HFFc6 (cell line): ENCODE data around the gene HHAT. TPM values are rescaled to one million over a fixed set of nuclear protein-coding genes. Genes with fewer than 3 reads are reported as not detected.

Experiments used
- DNase-seq: peaks from one replicate; pipeline ENCODE4 v3.0.0-alpha.2; 2018
- H3K27ac Mint-ChIP-seq: 2 replicates; pipeline ENCODE4 v1.8.0; 2020; ENCODE audit warnings: mild to moderate bottlenecking, mixed read lengths
- H3K27me3 Mint-ChIP-seq: 2 replicates; pipeline ENCODE4 v1.8.0; 2021; ENCODE audit warnings: mild to moderate bottlenecking, moderate library complexity, mixed read lengths; ENCODE audit not compliant: insufficient read depth
- H3K36me3 Mint-ChIP-seq: 2 replicates; pipeline ENCODE4 v1.8.0; 2021; ENCODE audit warnings: low read depth, mixed read lengths
- H3K4me1 Mint-ChIP-seq: 2 replicates; pipeline ENCODE4 v1.8.0; 2020; ENCODE audit warnings: low read depth, mixed read lengths
- H3K4me3 Mint-ChIP-seq: 2 replicates; pipeline ENCODE4 v1.8.0; 2020; ENCODE audit warnings: mild to moderate bottlenecking, moderate library complexity, mixed read lengths
- H3K9me3 Mint-ChIP-seq: 2 replicates; pipeline ENCODE4 v1.8.0; 2020; ENCODE audit warnings: mild to moderate bottlenecking, mixed read lengths
- CTCF ChIP-seq: fragments of 200-600 bp; sonication (generic); IDR thresholded peaks from 2 replicates; pipeline ENCODE4 v1.5.0; 2021; ENCODE audit warnings: antibody characterized with exemption, mild to moderate bottlenecking
- total RNA-seq, 6 experiments: library from RNA; stranded (reverse); fragmentation: NEBNext Ultra II Directional; extraction: Animal tissue kit (Norgen Biotek cat#: 25700); gene quantifications; 2 replicates in 1 of 6; 3 replicates in 5 of 6; pipeline ENCODE4 v1.2.3, GENCODE V29; 2021

Gene HHAT
- total RNA-seq, 6 experiments from 2014 or later = 2.8 to 3.9 (median 3.2) TPM

- Mint-ChIP-seq H3K27me3 (peaks cover 3% of the 10 kb centered on the region; the same call in 1 of the 2 replicates), H3K27ac (no peak overlapping the region), H3K9me3 (no peaks in the 10 kb centered on the region), H3K4me3 (no peak overlapping the region), H3K36me3 (no peaks in the 10 kb centered on the region), H3K4me1 (peaks cover 38% of the 10 kb centered on the region)
- no peak for DNase-seq
- no peak for TF ChIP-seq CTCF
These were observed 356.6 kb downstream of the HHAT start for GRCh38 chr1:210685295-210685650.

GRCh38 chr1:210686841-210687240 is 358.1 kb downstream of the HHAT start:
- no peak for TF ChIP-seq CTCF
- H3K4me1 Mint-ChIP-seq = peaks cover 41% of the 10 kb centered on the region

GRCh38 chr1:210687582-210688279 is 359.0 kb downstream of the HHAT start:
- Mint-ChIP-seq H3K27me3 (no peaks in the 10 kb centered on the region), H3K4me3 (no peak overlapping the region), H3K9me3 (no peaks in the 10 kb centered on the region), H3K36me3 (no peaks in the 10 kb centered on the region), H3K4me1 (peaks cover 41% of the 10 kb centered on the region), H3K27ac (peak overlapping the region; percentile 67; the same call in 1 of the 2 replicates)
- peak; percentile 69 for DNase-seq
- no peak for TF ChIP-seq CTCF

More at GRCh38 chr1:210686841-210687240, 358.1 kb downstream of the HHAT start:
- Mint-ChIP-seq H3K9me3 (no peaks in the 10 kb centered on the region), H3K27me3 (0 out of 2 replicates have a peak, but pooled peaks cover 1% of the 10 kb centered on the region), H3K4me3 (no peak overlapping the region), H3K27ac (0 out of 2 replicates have a peak overlapping the region, but pooled peaks have one; percentile 8), H3K36me3 (no peaks in the 10 kb centered on the region)
- DNase-seq = no peak

GRCh38 chr1:210688512-210689234 is 360.0 kb downstream of the HHAT start:
- Mint-ChIP-seq H3K4me3 (no peak overlapping the region), H3K27me3 (no peaks in the 10 kb centered on the region), H3K36me3 (no peaks in the 10 kb centered on the region), H3K9me3 (no peaks in the 10 kb centered on the region), H3K4me1 (peaks cover 41% of the 10 kb centered on the region), H3K27ac (no peak overlapping the region; the same call in 1 of the 2 replicates)
- no peak for DNase-seq
- no peak; the same call in 1 of the 2 replicates for TF ChIP-seq CTCF

GRCh38 chr1:210689826-210690225 is 361.1 kb downstream of the HHAT start:
- DNase-seq = no peak
- Mint-ChIP-seq H3K27me3 (no peaks in the 10 kb centered on the region), H3K27ac (no peak overlapping the region), H3K4me1 (peaks cover 41% of the 10 kb centered on the region), H3K4me3 (no peak overlapping the region), H3K9me3 (no peaks in the 10 kb centered on the region), H3K36me3 (no peaks in the 10 kb centered on the region)
- TF ChIP-seq CTCF = no peak
